GM21825 (cell line): Measurements from ENCODE around the gene HEXIM2.
A peak's percentile ranks its signal among the peaks of the same experiment; 100 is the strongest.
"Not testable (repeated sequence)": the region's sequence is repeated elsewhere in the genome, so short reads cannot be mapped to it uniquely, and the experiment has no call there.

Experiments
- ATAC-seq: cut with Tn5 transposase; IDR thresholded peaks from one replicate; pipeline ENCODE4 v1.9.1; 2021; ENCODE audit warnings: mild to moderate bottlenecking, moderate library complexity; ENCODE audit not compliant: unreplicated experiment

HEXIM2 gene

GRCh38 chr17:45168991-45169752 is 7.5 kb downstream of the HEXIM2 start:
- no peak for ATAC-seq

GRCh38 chr17:45170280-45170930 is 8.7 kb downstream of the HEXIM2 start:
- no peak for ATAC-seq

- no peak for ATAC-seq
Observed at GRCh38 chr17:45170931-45171337, 9.3 kb downstream of the HEXIM2 start.

- no peak for ATAC-seq
Observed at GRCh38 chr17:45171338-45172231, 9.9 kb downstream of the HEXIM2 start.

- no peak for ATAC-seq
Observed at GRCh38 chr17:45172232-45172540, 10.5 kb downstream of the HEXIM2 start.

GRCh38 chr17:45172541-45173286 is 11.0 kb downstream of the HEXIM2 start:
- ATAC-seq, result no peak

GRCh38 chr17:45175759-45176115 is 14.1 kb downstream of the HEXIM2 start:
- no peak for ATAC-seq

- no peak for ATAC-seq
Observed at GRCh38 chr17:45177563-45177962, 15.9 kb downstream of the HEXIM2 start.

GRCh38 chr17:45184144-45184543 is 22.5 kb downstream of the HEXIM2 start:
- no peak for ATAC-seq

GRCh38 chr17:45186801-45187354 is 25.2 kb downstream of the HEXIM2 start:
- ATAC-seq, result no peak

- no peak for ATAC-seq
Observed at GRCh38 chr17:45189009-45189408, 27.3 kb downstream of the HEXIM2 start.

GRCh38 chr17:45190503-45191255 is 29.0 kb downstream of the HEXIM2 start:
- no peak for ATAC-seq

- ATAC-seq, result no peak
Observed at GRCh38 chr17:45195424-45195823, 33.7 kb downstream of the HEXIM2 start.

- no peak for ATAC-seq
Observed at GRCh38 chr17:45197108-45197507, 35.4 kb downstream of the HEXIM2 start.

GRCh38 chr17:45197555-45198334 is 36.1 kb downstream of the HEXIM2 start:
- peak; percentile 87 for ATAC-seq

GRCh38 chr17:45200701-45201100 is 39.0 kb downstream of the HEXIM2 start:
- ATAC-seq, result no peak

- ATAC-seq, result no peak
Observed at GRCh38 chr17:45201457-45201856, 39.8 kb downstream of the HEXIM2 start.

- ATAC-seq, result not testable (repeated sequence)
Observed at GRCh38 chr17:45201880-45202279, 40.2 kb downstream of the HEXIM2 start.
